Endothelial cell (in vitro differentiated cells): ENCODE data around the gene AK1. TPM values are rescaled to one million over a fixed set of nuclear protein-coding genes. Genes with fewer than 3 reads are reported as not detected.

Experiments
- DNase-seq: peaks from one replicate; pipeline ENCODE4 v3.0.0; 2021; ENCODE audit warnings: low spot score
- H3K27ac Mint-ChIP-seq: one replicate; pipeline ENCODE4 v1.8.0; 2021; ENCODE audit warnings: mixed read lengths, inconsistent platforms; ENCODE audit not compliant: unreplicated experiment
- H3K27me3 Mint-ChIP-seq: one replicate; pipeline ENCODE4 v1.8.0; 2021; ENCODE audit warnings: mild to moderate bottlenecking, moderate library complexity, mixed read lengths, inconsistent platforms; ENCODE audit not compliant: unreplicated experiment
- H3K36me3 Mint-ChIP-seq: one replicate; pipeline ENCODE4 v1.8.0; 2021; ENCODE audit warnings: mild to moderate bottlenecking, low read depth, mixed read lengths, inconsistent platforms; ENCODE audit not compliant: unreplicated experiment
- H3K4me1 Mint-ChIP-seq: one replicate; pipeline ENCODE4 v1.8.0; 2021; ENCODE audit warnings: mild to moderate bottlenecking, mixed read lengths, inconsistent platforms; ENCODE audit not compliant: unreplicated experiment
- H3K4me3 Mint-ChIP-seq: one replicate; pipeline ENCODE4 v1.8.0; 2021; ENCODE audit warnings: mild to moderate bottlenecking, mixed read lengths, inconsistent platforms; ENCODE audit not compliant: unreplicated experiment
- H3K9me3 Mint-ChIP-seq: one replicate; pipeline ENCODE4 v1.8.0; 2021; ENCODE audit warnings: mixed read lengths, inconsistent platforms; ENCODE audit not compliant: unreplicated experiment
- total RNA-seq: library from RNA; stranded (reverse); fragmentation: NEBNext Ultra II Directional; extraction: Animal tissue kit (Norgen Biotek cat#: 25700); gene quantifications from one replicate; pipeline ENCODE4 v1.2.1, GENCODE V29; 2021; ENCODE audit not compliant: unreplicated experiment
- TF ChIP-seq, protein P1 (sequence below): fragments of 200-600 bp; sonication (generic); IDR thresholded peaks from one replicate; pipeline ENCODE4 v1.5.0; 2021; ENCODE audit warnings: antibody characterized with exemption; ENCODE audit not compliant: unreplicated experiment

AK1 gene
- total RNA-seq, 1 donor from 2014 or later: 63.3 TPM

- Mint-ChIP-seq H3K9me3 (peaks cover 12% of the 10 kb centered on the region), H3K27ac (peak overlapping the region; percentile 81), H3K36me3 (peaks cover 20% of the 10 kb centered on the region), H3K4me3 (peak overlapping the region; percentile 87), H3K27me3 (peaks cover 11% of the 10 kb centered on the region), H3K4me1 (peaks cover 50% of the 10 kb centered on the region)
- TF ChIP-seq, protein P1, sequence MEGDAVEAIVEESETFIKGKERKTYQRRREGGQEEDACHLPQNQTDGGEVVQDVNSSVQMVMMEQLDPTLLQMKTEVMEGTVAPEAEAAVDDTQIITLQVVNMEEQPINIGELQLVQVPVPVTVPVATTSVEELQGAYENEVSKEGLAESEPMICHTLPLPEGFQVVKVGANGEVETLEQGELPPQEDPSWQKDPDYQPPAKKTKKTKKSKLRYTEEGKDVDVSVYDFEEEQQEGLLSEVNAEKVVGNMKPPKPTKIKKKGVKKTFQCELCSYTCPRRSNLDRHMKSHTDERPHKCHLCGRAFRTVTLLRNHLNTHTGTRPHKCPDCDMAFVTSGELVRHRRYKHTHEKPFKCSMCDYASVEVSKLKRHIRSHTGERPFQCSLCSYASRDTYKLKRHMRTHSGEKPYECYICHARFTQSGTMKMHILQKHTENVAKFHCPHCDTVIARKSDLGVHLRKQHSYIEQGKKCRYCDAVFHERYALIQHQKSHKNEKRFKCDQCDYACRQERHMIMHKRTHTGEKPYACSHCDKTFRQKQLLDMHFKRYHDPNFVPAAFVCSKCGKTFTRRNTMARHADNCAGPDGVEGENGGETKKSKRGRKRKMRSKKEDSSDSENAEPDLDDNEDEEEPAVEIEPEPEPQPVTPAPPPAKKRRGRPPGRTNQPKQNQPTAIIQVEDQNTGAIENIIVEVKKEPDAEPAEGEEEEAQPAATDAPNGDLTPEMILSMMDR: no peak
- no peak for DNase-seq
Measured at GRCh38 chr9:127853312-127854183, 23.9 kb downstream of the AK1 start.

DNA sequence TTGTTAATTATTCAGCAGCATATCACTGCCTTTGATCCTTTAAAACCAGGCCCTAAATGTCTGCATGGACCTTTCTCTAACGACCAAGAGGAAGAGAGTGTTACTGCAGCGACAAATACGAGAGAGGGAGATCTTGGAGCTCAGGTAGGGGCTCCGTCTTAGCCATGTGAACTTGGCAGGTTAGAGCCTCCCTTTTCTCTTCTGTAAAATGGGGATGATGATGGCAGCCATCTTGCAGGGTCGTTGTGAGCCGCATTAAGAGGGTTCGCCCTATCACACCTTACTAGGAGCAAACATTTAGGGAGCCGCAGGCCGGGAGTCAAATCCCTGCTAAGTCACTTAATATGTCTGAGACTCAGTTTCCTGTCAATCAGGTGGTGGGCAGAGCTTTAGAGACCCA, 24.6 kb downstream of the AK1 start:
- peaks cover 50% of the 10 kb centered on the region for H3K4me1 Mint-ChIP-seq
- H3K27me3 Mint-ChIP-seq: peaks cover 13% of the 10 kb centered on the region
- DNase-seq: no peak
- TF ChIP-seq, protein P1: no peak
- H3K4me3 Mint-ChIP-seq: peak overlapping the region; percentile 87
- H3K36me3 Mint-ChIP-seq: peaks cover 27% of the 10 kb centered on the region
- peaks cover 12% of the 10 kb centered on the region for H3K9me3 Mint-ChIP-seq
- no peak overlapping the region for H3K27ac Mint-ChIP-seq

DNA sequence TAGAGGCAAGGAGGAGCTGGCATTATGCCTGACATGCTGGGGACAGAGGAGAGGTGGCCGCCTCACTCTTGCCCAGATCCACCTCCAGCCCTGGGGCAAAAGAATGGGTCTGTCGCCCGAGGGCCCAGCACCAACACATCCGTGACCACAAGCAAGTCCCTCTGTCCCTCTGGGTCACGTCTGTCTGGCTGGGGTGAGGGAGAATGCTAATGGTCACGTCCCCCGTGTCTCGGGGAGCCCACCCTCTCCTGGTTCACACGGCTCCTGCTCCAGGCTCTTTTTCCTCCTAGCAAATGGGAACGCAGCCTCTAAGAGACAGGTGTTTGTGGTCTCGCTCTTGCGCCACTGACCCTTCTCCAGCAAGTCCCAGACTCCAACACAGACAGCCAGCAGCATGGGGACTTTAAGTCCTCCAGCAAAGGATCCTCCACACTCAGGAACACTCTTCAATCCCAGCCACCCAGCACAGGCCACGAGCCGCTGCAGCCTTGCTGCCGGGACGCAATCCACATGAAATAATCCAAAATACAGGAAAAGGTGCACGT, 27.1 kb downstream of the AK1 start:
- Mint-ChIP-seq H3K4me1 (peaks cover 55% of the 10 kb centered on the region), H3K9me3 (peaks cover 12% of the 10 kb centered on the region)
- TF ChIP-seq, protein P1: no peak

GRCh38 chr9:127848756-127849504, 28.5 kb downstream of the AK1 start:
- H3K27ac Mint-ChIP-seq: peak overlapping the region; percentile 26
- TF ChIP-seq, protein P1: no peak
- peak overlapping the region; percentile 84 for H3K4me3 Mint-ChIP-seq
- H3K9me3 Mint-ChIP-seq: peaks cover 12% of the 10 kb centered on the region
- peaks cover 30% of the 10 kb centered on the region for H3K36me3 Mint-ChIP-seq
- no peak for DNase-seq
- peaks cover 59% of the 10 kb centered on the region for H3K4me1 Mint-ChIP-seq
- H3K27me3 Mint-ChIP-seq: peaks cover 13% of the 10 kb centered on the region

More for the DNA sequence above, 27.1 kb downstream of the AK1 start:
- peaks cover 30% of the 10 kb centered on the region for H3K36me3 Mint-ChIP-seq
- peak overlapping the region; percentile 16 for H3K27ac Mint-ChIP-seq
- DNase-seq: no peak
- peak overlapping the region; percentile 51 for H3K4me3 Mint-ChIP-seq
- H3K27me3 Mint-ChIP-seq: peaks cover 13% of the 10 kb centered on the region
